Endothelial cell of umbilical vein (primary cell): Measurements from ENCODE around the gene DCC. TPM values are rescaled to one million over a fixed set of nuclear protein-coding genes. Genes with fewer than 3 reads are reported as not detected.

ENCODE experiments used
- BruUV-seq: library from RNA; stranded (reverse); fragments of 400-500 nt; replicated peaks from 2 replicates; lab custom pipeline; 2021; lab: Mats Ljungman, UMichigan
- CTCF ChIA-PET: fragments of 300-600, 350-600 bp; sonication (Branson Sonifier 250); formaldehyde crosslinking; loops from one replicate; lab custom pipeline; 2021; ENCODE audit warnings: antibody characterized with exemption, inconsistent platforms; lab: Charles Lee
- POLR2A ChIA-PET: fragments of 300-600, 350-600 bp; sonication (Branson Sonifier 250); formaldehyde crosslinking; loops from one replicate; lab custom pipeline; 2021; ENCODE audit warnings: antibody characterized with exemption, inconsistent platforms; lab: Charles Lee
- DNase-seq: peaks from one replicate; pipeline ENCODE4 v3.0.0-alpha.2; 2011; ENCODE audit warnings: low read depth, low spot score
- FAIRE-seq: peaks from 2 replicates; lab custom pipeline; 2011; peaks lifted over from hg19 to GRCh38; lab: Jason Lieb, UNC
- H2AFZ ChIP-seq: 2 replicates; pipeline ENCODE4 v1.6.0; 2012; ENCODE audit warnings: low read depth, low read length, control low read depth, inconsistent platforms
- H3K27ac ChIP-seq: 2 replicates; pipeline ENCODE4 v1.5.1; 2011; ENCODE audit warnings: low read depth, mild to moderate bottlenecking, control low read depth, low read length, moderate library complexity; ENCODE audit not compliant: insufficient read depth
- H3K27me3 ChIP-seq, 2 experiments: 2 replicates each; pipeline versions ENCODE4 v1.6.0 to v1.6.1; 2011; ENCODE audit warnings: low read length in 2 of 2, mixed read lengths in 1 of 2; ENCODE audit not compliant: control insufficient read depth in 2 of 2, insufficient read depth in 2 of 2
- H3K36me3 ChIP-seq, 2 experiments: 2 replicates in 1 of 2; 3 replicates in 1 of 2; pipeline ENCODE4 v1.5.1; 2011; ENCODE audit warnings: low read length in 2 of 2, mild to moderate bottlenecking in 1 of 2, moderate library complexity in 1 of 2; ENCODE audit not compliant: control insufficient read depth in 2 of 2, insufficient read depth in 2 of 2; ENCODE audit errors: extremely low read depth in 1 of 2
- H3K4me1 ChIP-seq: 3 replicates; pipeline ENCODE4 v1.5.1; 2011; ENCODE audit warnings: mild to moderate bottlenecking, low read length; ENCODE audit not compliant: control insufficient read depth, insufficient read depth; ENCODE audit errors: extremely low read depth
- H3K4me2 ChIP-seq: 2 replicates; pipeline ENCODE4 v1.6.1; 2011; ENCODE audit warnings: low read length, control low read depth, mixed read lengths; ENCODE audit not compliant: insufficient read depth
- H3K4me3 ChIP-seq, 3 experiments: fragments of 200-600 bp in 1 of 3; sonication (generic), shearing (Covaris generic) in 1 of 3; replicated peaks in 1 of 3; 2 replicates each; pipeline ENCODE4 v1.5.1; 2011 to 2016; ENCODE audit warnings: control low read depth in 3 of 3, low read length in 3 of 3, mild to moderate bottlenecking in 2 of 3, inconsistent platforms in 1 of 3, low read depth in 1 of 3, moderate library complexity in 1 of 3; ENCODE audit not compliant: insufficient read depth in 1 of 3
- H3K79me2 ChIP-seq: 2 replicates; pipeline ENCODE4 v1.6.0; 2012; ENCODE audit warnings: low read length, inconsistent platforms; ENCODE audit not compliant: control insufficient read depth, insufficient read depth
- H3K9ac ChIP-seq: replicated peaks from 2 replicates; pipeline ENCODE3; 2011; ENCODE audit warnings: low read length, control low read depth; ENCODE audit not compliant: insufficient read depth; ENCODE audit errors: extremely low read depth
- H3K9me1 ChIP-seq: replicated peaks from 3 replicates; pipeline ENCODE4 v1.6.0; 2011; ENCODE audit warnings: mild to moderate bottlenecking, low read length; ENCODE audit not compliant: control insufficient read depth, insufficient read depth; ENCODE audit errors: extremely low read depth
- H3K9me3 ChIP-seq: replicated peaks from 2 replicates; pipeline ENCODE4 v1.5.1; 2012; ENCODE audit warnings: low read length, inconsistent platforms; ENCODE audit not compliant: control insufficient read depth, insufficient read depth
- H4K20me1 ChIP-seq: replicated peaks from 2 replicates; pipeline ENCODE3; 2011; ENCODE audit warnings: mild to moderate bottlenecking, low read length; ENCODE audit not compliant: control insufficient read depth, insufficient read depth; ENCODE audit errors: extremely low read depth
- EZH2 ChIP-seq: IDR thresholded peaks from 2 replicates; pipeline ENCODE4 v1.6.1; 2012; ENCODE audit warnings: borderline replicate concordance, low read depth, mild to moderate bottlenecking, moderate library complexity, low read length, inconsistent platforms; ENCODE audit not compliant: severe bottlenecking
- FOS ChIP-seq: IDR thresholded peaks from 2 replicates; pipeline ENCODE4 v1.6.1; 2011; ENCODE audit warnings: mild to moderate bottlenecking, low read length, moderate library complexity, borderline replicate concordance; ENCODE audit not compliant: insufficient read depth
- GATA2 ChIP-seq: IDR thresholded peaks from 2 replicates; pipeline ENCODE4 v1.7.0; 2011; ENCODE audit warnings: low read depth, mild to moderate bottlenecking, moderate library complexity, mixed read lengths, low read length; ENCODE audit not compliant: insufficient read length, insufficient read depth
- JUN ChIP-seq: IDR thresholded peaks from 2 replicates; pipeline ENCODE4 v1.6.1; 2011; ENCODE audit warnings: borderline replicate concordance, low read depth; ENCODE audit not compliant: insufficient read length, insufficient read depth
- MYC ChIP-seq: IDR thresholded peaks from one replicate; pipeline ENCODE4 v1.6.1; 2011; ENCODE audit warnings: mild to moderate bottlenecking, low read depth, low read length
- POLR2A ChIP-seq: IDR thresholded peaks from 2 replicates; pipeline ENCODE4 v1.6.1; 2012; ENCODE audit warnings: low read depth, mild to moderate bottlenecking, control low read depth, low read length
- POLR2AphosphoS5 ChIP-seq: IDR thresholded peaks from 2 replicates; pipeline ENCODE4 v1.6.1; 2012; ENCODE audit warnings: low read depth, mild to moderate bottlenecking, control low read depth, low read length, moderate library complexity; ENCODE audit not compliant: insufficient read depth
- dilution Hi-C: fragments of 300-500 bp; cut with MboI; formaldehyde crosslinking; loops from one replicate; pipeline ENCODE4 v1.15.0; 2019; ENCODE audit warnings: low sequenced_read_pairs; ENCODE audit not compliant: extremely low pct_ligation_motif_present
- intact Hi-C: fragments of 100-400 bp; cut with micrococcal nuclease; formaldehyde crosslinking; loops from one replicate; pipeline ENCODE4 v1.10.0; 2022
- polyA plus RNA-seq, 4 experiments: library from polyadenylated mRNA; depleted of rRNA in 3 of 4; stranded (reverse) in 3 of 4; unstranded in 1 of 4; fragments of >200 nt; gene quantifications; 2 replicates each; pipeline versions ENCODE4 v1.2.1 to v1.2.3, GENCODE V29; 2011 to 2012; ENCODE audit warnings: missing spikeins in 1 of 4
- total RNA-seq: library from RNA; stranded (reverse); gene quantifications from 2 replicates; pipeline ENCODE4 v1.2.3, GENCODE V29; 2021
- TF ChIP-seq, protein P1 (sequence below): IDR thresholded peaks from 2 replicates; pipeline ENCODE4 v1.6.1; 2011; ENCODE audit not compliant: insufficient read depth, insufficient read length
- TF ChIP-seq, protein P2 (sequence below), 2 donors: IDR thresholded peaks; 1 replicate in 1 of 2; 2 replicates in 1 of 2; pipeline ENCODE4 v1.5.1; 2011; ENCODE audit warnings: low read length in 2 of 2, mild to moderate bottlenecking in 2 of 2, moderate library complexity in 2 of 2, control low read depth in 1 of 2, inconsistent platforms in 1 of 2, low read depth in 1 of 2; ENCODE audit not compliant: insufficient read depth in 1 of 2; ENCODE audit errors: extremely low read depth in 1 of 2

DCC gene
- total and polyA plus RNA-seq, 2 donors (not counting 3 experiments of a cell fraction or from before 2014, with no cell fraction given) = not detected

DNA sequence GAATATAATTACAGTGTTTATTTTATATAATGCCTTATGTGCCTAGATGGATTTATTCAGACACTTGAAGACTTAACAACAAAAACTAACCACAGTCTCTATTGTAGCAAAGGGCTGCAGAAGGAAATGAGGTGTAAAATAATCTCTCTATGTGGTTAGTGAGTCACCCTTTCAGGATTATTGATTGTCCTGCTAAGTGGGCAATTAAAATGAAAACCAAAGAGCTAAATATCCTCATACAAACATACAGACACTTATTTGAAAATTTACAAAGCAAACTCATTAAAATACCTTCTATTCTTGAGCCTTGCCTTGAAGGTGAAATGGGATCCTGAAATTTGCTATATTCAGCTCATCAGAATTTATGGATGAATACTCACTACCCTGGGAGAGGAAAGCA, 27.7 kb upstream of the DCC start:
- no peaks in the 10 kb centered on the region for H3K36me3 ChIP-seq
- no peaks in the 10 kb centered on the region for H3K79me2 ChIP-seq
- peaks cover 2% of the 10 kb centered on the region for H3K9me3 ChIP-seq
- intact Hi-C loops = no loop called here
- H3K27me3 ChIP-seq = no peaks in the 10 kb centered on the region
- ChIA-PET POLR2A (no interaction called here), CTCF (no interaction called here)
- H3K4me3 ChIP-seq = no peak overlapping the region
- H3K9ac ChIP-seq = no peak overlapping the region
- DNase-seq = no peak
- H3K9me1 ChIP-seq = no peaks in the 10 kb centered on the region
- TF ChIP-seq JUN (no peak), POLR2A (no peak), MYC (no peak), GATA2 (no peak), FOS (no peak), POLR2AphosphoS5 (no peak), EZH2 (no peak)
- TF ChIP-seq, protein P1, sequence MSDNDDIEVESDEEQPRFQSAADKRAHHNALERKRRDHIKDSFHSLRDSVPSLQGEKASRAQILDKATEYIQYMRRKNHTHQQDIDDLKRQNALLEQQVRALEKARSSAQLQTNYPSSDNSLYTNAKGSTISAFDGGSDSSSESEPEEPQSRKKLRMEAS = no peak
- TF ChIP-seq, protein P2, sequence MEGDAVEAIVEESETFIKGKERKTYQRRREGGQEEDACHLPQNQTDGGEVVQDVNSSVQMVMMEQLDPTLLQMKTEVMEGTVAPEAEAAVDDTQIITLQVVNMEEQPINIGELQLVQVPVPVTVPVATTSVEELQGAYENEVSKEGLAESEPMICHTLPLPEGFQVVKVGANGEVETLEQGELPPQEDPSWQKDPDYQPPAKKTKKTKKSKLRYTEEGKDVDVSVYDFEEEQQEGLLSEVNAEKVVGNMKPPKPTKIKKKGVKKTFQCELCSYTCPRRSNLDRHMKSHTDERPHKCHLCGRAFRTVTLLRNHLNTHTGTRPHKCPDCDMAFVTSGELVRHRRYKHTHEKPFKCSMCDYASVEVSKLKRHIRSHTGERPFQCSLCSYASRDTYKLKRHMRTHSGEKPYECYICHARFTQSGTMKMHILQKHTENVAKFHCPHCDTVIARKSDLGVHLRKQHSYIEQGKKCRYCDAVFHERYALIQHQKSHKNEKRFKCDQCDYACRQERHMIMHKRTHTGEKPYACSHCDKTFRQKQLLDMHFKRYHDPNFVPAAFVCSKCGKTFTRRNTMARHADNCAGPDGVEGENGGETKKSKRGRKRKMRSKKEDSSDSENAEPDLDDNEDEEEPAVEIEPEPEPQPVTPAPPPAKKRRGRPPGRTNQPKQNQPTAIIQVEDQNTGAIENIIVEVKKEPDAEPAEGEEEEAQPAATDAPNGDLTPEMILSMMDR (IDR thresholded peaks at IDR 0.05; ENCODE audit: extremely low read depth in 1 of 2, insufficient read depth in 1 of 2, low read depth in 1 of 2, low read length in 2 of 2) = no peak
- FAIRE-seq = no peak
- H3K4me2 ChIP-seq = no peak overlapping the region
- no TSS peak for BruUV-seq
- dilution Hi-C loops = no loop called here
- H3K4me1 ChIP-seq = no peaks in the 10 kb centered on the region
- no peak overlapping the region for H3K27ac ChIP-seq
- no peaks in the 10 kb centered on the region for H4K20me1 ChIP-seq
- H2AFZ ChIP-seq = no peak overlapping the region
